ENCODE data around the gene TFIP11. TPM values are rescaled to one million over a fixed set of nuclear protein-coding genes. Genes with fewer than 3 reads are reported as not detected.

Gene TFIP11
- total RNA-seq, 4 donors from 2014 or later, result 29.1 to 55.0 (median 35.7) TPM

GRCh38 chr22:26483043-26483438, 29.2 kb downstream of the TFIP11 start:
- WGBS, 2 donors, result 5% methylated on average over 7 of the region's 7 CpGs

GRCh38 chr22:26482161-26482560, 30.1 kb downstream of the TFIP11 start:
- intact Hi-C loops (cut with DNase I; ENCODE audit: low total_unique reads), result no loop called here
- no peak for TF ChIP-seq POLR2A (IDR thresholded peaks at IDR 0.05)
- TF ChIP-seq, protein P1, sequence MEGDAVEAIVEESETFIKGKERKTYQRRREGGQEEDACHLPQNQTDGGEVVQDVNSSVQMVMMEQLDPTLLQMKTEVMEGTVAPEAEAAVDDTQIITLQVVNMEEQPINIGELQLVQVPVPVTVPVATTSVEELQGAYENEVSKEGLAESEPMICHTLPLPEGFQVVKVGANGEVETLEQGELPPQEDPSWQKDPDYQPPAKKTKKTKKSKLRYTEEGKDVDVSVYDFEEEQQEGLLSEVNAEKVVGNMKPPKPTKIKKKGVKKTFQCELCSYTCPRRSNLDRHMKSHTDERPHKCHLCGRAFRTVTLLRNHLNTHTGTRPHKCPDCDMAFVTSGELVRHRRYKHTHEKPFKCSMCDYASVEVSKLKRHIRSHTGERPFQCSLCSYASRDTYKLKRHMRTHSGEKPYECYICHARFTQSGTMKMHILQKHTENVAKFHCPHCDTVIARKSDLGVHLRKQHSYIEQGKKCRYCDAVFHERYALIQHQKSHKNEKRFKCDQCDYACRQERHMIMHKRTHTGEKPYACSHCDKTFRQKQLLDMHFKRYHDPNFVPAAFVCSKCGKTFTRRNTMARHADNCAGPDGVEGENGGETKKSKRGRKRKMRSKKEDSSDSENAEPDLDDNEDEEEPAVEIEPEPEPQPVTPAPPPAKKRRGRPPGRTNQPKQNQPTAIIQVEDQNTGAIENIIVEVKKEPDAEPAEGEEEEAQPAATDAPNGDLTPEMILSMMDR (IDR thresholded peaks at IDR 0.05), result no peak
- DNase-seq (ENCODE audit: low spot score in 2 of 2), result no peak
- no peak overlapping the region for H3K4me3 ChIP-seq (ENCODE audit: low read depth, poor library complexity, severe bottlenecking)
- 33 to 38% methylated on average over 5 of the region's 5 CpGs for WGBS, 2 donors

More at GRCh38 chr22:26483043-26483438, 29.2 kb downstream of the TFIP11 start:
- H3K4me3 ChIP-seq (ENCODE audit: low read depth, poor library complexity, severe bottlenecking), result peak overlapping the region; percentile 70
- DNase-seq (ENCODE audit: low spot score in 2 of 2), result no peak
- intact Hi-C loops (cut with DNase I; ENCODE audit: low total_unique reads), result no loop called here
- no peak for TF ChIP-seq POLR2A (IDR thresholded peaks at IDR 0.05)
- TF ChIP-seq, protein P1 (IDR thresholded peaks at IDR 0.05), result no peak

GRCh38 chr22:26481694-26482093, 30.6 kb downstream of the TFIP11 start:
- WGBS, 2 donors, result 42 to 62% methylated on average over 4 of the region's 4 CpGs
- DNase-seq (ENCODE audit: low spot score in 2 of 2), result no peak
- intact Hi-C loops (cut with DNase I; ENCODE audit: low total_unique reads), result no loop called here
- TF ChIP-seq, protein P1 (IDR thresholded peaks at IDR 0.05), result no peak
- TF ChIP-seq POLR2A (IDR thresholded peaks at IDR 0.05), result no peak
- no peak overlapping the region for H3K4me3 ChIP-seq (ENCODE audit: low read depth, poor library complexity, severe bottlenecking)

GRCh38 chr22:26481112-26481693, 31.1 kb downstream of the TFIP11 start:
- intact Hi-C loops (cut with DNase I; ENCODE audit: low total_unique reads), result no loop called here
- WGBS, 2 donors, result 39 to 54% methylated on average over 6 of the region's 6 CpGs
- DNase-seq (ENCODE audit: low spot score in 2 of 2), result no peak
- no peak overlapping the region for H3K4me3 ChIP-seq (ENCODE audit: low read depth, poor library complexity, severe bottlenecking)
- TF ChIP-seq POLR2A (IDR thresholded peaks at IDR 0.05), result no peak
- TF ChIP-seq, protein P1 (IDR thresholded peaks at IDR 0.05), result no peak

- WGBS, 2 donors, result 69 to 86% methylated on average over 2 of the region's 2 CpGs
- no peak for TF ChIP-seq POLR2A (IDR thresholded peaks at IDR 0.05)
- TF ChIP-seq, protein P1 (IDR thresholded peaks at IDR 0.05), result no peak
- intact Hi-C loops (cut with DNase I; ENCODE audit: low total_unique reads), result no loop called here
- DNase-seq (ENCODE audit: low spot score in 2 of 2), result no peak
- no peak overlapping the region for H3K4me3 ChIP-seq (ENCODE audit: low read depth, poor library complexity, severe bottlenecking)
Measured at GRCh38 chr22:26480611-26480932, 31.7 kb downstream of the TFIP11 start.
